Body of pancreas (tissue), 4 donors: ENCODE data around the gene AK3. TPM values are rescaled to one million over a fixed set of nuclear protein-coding genes. Genes with fewer than 3 reads are reported as not detected.

Experiments
- ATAC-seq: fragments of 150-250 bp; one replicate; pipeline ENCODE4 v1.9.1; 2016
- DNase-seq, 4 donors: peaks; one replicate each; pipeline ENCODE4 v3.0.0-alpha.2; 2019
- H3K27ac ChIP-seq, 4 donors: fragments of 200-600 bp; sonication (generic); 1 replicate in 3 of 4; 2 replicates in 1 of 4; pipeline versions ENCODE4 v1.5.1 to v1.6.1; 2016 to 2019; ENCODE audit warnings: mild to moderate bottlenecking in 1 of 4, mixed read lengths in 1 of 4, moderate library complexity in 1 of 4
- H3K27me3 ChIP-seq, 2 donors: fragments of 200-600 bp; sonication (generic); one replicate each; pipeline ENCODE4 v1.6.0; 2016; ENCODE audit warnings: mild to moderate bottlenecking in 1 of 2
- H3K36me3 ChIP-seq, 2 donors: fragments of 200-600 bp; sonication (generic); replicated peaks in 1 of 2; 2 replicates each; pipeline ENCODE4 v1.5.1; 2016; ENCODE audit warnings: low read depth in 2 of 2; ENCODE audit not compliant: insufficient read depth in 1 of 2
- H3K4me1 ChIP-seq: fragments of 200-600 bp; sonication (generic); one replicate; pipeline ENCODE4 v1.6.0; 2016
- H3K4me3 ChIP-seq, 2 donors: fragments of 200-600 bp; sonication (generic); 1 replicate in 1 of 2; 2 replicates in 1 of 2; pipeline ENCODE4 v1.5.1; 2016 to 2019
- H3K9me3 ChIP-seq, 3 donors: fragments of 200-600 bp; sonication (generic); 1 replicate in 2 of 3; 2 replicates in 1 of 3; pipeline ENCODE4 v1.5.1; 2016
- POLR2A ChIP-seq, 3 donors: fragments of 450-650 bp; IDR thresholded peaks; one replicate each; pipeline ENCODE4 v1.6.1; 2016; ENCODE audit warnings: antibody characterized with exemption in 3 of 3, mild to moderate bottlenecking in 2 of 3
- WGBS, 2 donors: methylation state at CpG; one replicate each; pipeline ENCODE4 v1.1.5; 2017; 5-methylcytosine and 5-hydroxymethylcytosine counted together
- intact Hi-C: fragments of 100-400 bp; cut with DNase I; formaldehyde crosslinking; loops from one replicate; pipeline ENCODE4 v1.15.1; 2023
- total RNA-seq, 2 donors: library from RNA; depleted of rRNA; stranded (reverse); fragments of >200 nt; gene quantifications; one replicate each; pipeline ENCODE4 v1.1.0, GENCODE V29; 2016
- TF ChIP-seq, protein P1 (sequence below), 7 experiments: fragments of 450-650 bp in 4 of 7; fragments of 200-600 bp in 3 of 7; sonication (generic) in 3 of 7; IDR thresholded peaks; one replicate each; pipeline ENCODE4 v1.5.1; 2016 to 2019; ENCODE audit warnings: antibody characterized with exemption in 7 of 7

AK3 gene
- total RNA-seq, 2 donors from 2014 or later = 46.4 to 47.5 TPM

DNA sequence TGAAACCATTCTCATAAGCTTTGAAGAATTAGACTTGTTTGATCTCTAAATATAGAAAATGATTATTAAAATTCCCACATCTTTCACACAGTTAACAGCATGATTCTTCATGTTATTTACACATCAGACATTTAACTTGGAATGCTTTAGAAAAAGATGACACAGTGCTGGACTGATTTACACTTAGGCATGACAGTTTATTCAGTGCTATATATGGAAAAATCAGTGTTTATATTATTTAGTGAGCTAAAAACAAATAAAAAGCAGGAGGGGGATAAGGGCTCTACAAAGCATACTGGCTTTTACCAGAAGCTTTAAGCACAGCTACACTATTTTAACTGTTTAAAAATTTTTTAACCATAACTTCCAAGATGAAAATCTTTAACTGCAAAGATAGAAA, 31.6 kb downstream of the AK3 start:
- Histone ChIP-seq H3K36me3 (peaks cover 0 to 9% of the 10 kb centered on the region in 2 donors), H3K4me1 (no peaks in the 10 kb centered on the region)
- intact Hi-C loops = no loop called here

DNA sequence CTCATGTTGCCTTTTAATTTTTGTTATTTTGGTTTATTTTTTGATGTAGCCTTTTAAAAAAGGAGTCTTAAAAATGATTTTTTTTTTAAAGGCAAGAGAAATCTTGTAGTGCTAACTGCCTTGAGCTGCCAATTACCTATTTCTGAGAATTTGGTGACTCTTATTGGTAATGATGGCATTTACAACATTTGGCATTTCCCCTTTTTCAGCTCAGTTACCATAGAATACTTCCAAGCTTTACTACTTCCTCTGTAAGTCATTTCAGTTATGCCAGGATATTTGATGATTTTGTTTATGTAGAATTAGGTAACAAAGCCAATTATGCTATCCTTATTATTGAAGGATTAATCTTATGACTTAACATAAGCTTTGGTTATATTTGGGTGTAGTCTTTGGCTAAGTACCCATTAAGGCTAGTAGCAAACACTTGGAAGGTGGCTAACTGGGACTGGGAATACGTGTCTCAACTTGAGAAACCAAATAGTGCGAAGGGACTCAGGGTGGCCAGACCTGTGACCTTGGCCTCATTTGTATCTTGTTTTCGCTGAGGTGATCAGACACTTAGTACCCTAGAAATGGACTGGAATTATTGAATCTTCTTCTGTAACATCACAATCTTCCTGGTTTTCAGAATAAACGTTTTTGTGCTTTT, 33.9 kb downstream of the AK3 start:
- no peaks in the 10 kb centered on the region for H3K27me3 ChIP-seq
- no peak for ATAC-seq
- H3K36me3 ChIP-seq = peaks cover 0 to 8% of the 10 kb centered on the region in 2 donors
- intact Hi-C loops = no loop called here
- no peaks in the 10 kb centered on the region for H3K4me1 ChIP-seq
- no peak overlapping the region for H3K4me3 ChIP-seq
- H3K27ac ChIP-seq = no peak overlapping the region
- no peak for DNase-seq
- WGBS, 2 donors = 56 to 63% methylated on average over 4 of the region's 4 CpGs
- TF ChIP-seq, protein P1, sequence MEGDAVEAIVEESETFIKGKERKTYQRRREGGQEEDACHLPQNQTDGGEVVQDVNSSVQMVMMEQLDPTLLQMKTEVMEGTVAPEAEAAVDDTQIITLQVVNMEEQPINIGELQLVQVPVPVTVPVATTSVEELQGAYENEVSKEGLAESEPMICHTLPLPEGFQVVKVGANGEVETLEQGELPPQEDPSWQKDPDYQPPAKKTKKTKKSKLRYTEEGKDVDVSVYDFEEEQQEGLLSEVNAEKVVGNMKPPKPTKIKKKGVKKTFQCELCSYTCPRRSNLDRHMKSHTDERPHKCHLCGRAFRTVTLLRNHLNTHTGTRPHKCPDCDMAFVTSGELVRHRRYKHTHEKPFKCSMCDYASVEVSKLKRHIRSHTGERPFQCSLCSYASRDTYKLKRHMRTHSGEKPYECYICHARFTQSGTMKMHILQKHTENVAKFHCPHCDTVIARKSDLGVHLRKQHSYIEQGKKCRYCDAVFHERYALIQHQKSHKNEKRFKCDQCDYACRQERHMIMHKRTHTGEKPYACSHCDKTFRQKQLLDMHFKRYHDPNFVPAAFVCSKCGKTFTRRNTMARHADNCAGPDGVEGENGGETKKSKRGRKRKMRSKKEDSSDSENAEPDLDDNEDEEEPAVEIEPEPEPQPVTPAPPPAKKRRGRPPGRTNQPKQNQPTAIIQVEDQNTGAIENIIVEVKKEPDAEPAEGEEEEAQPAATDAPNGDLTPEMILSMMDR (IDR thresholded peaks at IDR 0.05) = no peak
- no peak for TF ChIP-seq POLR2A (IDR thresholded peaks at IDR 0.05)
- H3K9me3 ChIP-seq = no peaks in the 10 kb centered on the region

More for the DNA sequence above, 31.6 kb downstream of the AK3 start:
- ATAC-seq (no peak), DNase-seq (no peak)
- Histone ChIP-seq H3K27me3 (no peaks in the 10 kb centered on the region), H3K9me3 (no peaks in the 10 kb centered on the region), H3K27ac (no peak overlapping the region), H3K4me3 (no peak overlapping the region)
- TF ChIP-seq, protein P1 (IDR thresholded peaks at IDR 0.05) = no peak
- no peak for TF ChIP-seq POLR2A (IDR thresholded peaks at IDR 0.05)

DNA sequence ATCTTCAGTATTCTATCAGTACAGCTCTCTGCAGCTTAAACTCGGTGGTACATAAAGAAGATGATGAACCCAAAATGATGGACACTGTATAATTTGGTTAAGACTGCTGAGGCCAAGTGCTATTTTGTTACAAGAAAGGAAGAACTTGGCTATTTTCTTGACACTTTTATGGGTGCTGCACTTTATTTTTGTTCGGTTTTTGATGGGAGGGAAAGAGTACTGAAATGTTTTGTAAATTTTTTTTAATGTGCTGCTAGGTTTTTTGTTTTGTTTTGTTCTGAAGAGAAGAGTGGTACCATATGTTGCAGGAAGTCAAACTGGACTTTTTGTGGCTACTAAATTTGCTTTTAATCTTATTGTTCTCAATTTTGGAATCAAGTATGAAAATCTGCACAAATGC, 35.0 kb downstream of the AK3 start:
- no peak overlapping the region for H3K4me3 ChIP-seq
- no peaks in the 10 kb centered on the region for H3K9me3 ChIP-seq
- TF ChIP-seq, protein P1 (IDR thresholded peaks at IDR 0.05) = no peak
- TF ChIP-seq POLR2A (IDR thresholded peaks at IDR 0.05) = no peak
- intact Hi-C loops = no loop called here
- H3K27me3 ChIP-seq = no peaks in the 10 kb centered on the region
- H3K36me3 ChIP-seq = peaks cover 0 to 8% of the 10 kb centered on the region in 2 donors
- no peak for DNase-seq
- H3K4me1 ChIP-seq = no peaks in the 10 kb centered on the region
- no peak overlapping the region for H3K27ac ChIP-seq
- no peak for ATAC-seq
- 71 to 87% methylated on average over 2 of the region's 2 CpGs for WGBS, 2 donors

DNA sequence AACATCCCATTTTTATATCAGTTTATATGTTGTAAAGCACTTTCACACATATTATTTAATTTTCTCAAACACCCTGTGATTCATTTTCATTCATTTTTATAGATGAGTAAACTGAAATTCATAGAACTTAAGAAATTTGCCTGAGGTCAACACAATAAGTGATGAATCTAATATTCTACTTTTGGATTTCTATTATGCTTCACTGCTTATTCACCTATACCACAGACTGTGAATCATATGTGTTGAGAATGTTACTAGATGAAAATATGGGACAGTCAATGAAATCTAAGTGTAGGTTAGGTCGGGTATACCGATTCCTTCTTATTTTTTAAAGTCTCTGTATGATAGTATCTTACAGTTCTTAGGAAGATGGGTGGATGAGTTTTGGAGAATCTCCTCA, 36.9 kb downstream of the AK3 start:
- H3K27me3 ChIP-seq = no peaks in the 10 kb centered on the region
- no peak overlapping the region for H3K4me3 ChIP-seq
- no peaks in the 10 kb centered on the region for H3K9me3 ChIP-seq
- H3K27ac ChIP-seq = no peak overlapping the region
- intact Hi-C loops = no loop called here
- DNase-seq (no peak), ATAC-seq (no peak)
- WGBS, 2 donors = 90 to 98% methylated on average over 2 of the region's 2 CpGs
- peaks cover 5% of the 10 kb centered on the region for H3K4me1 ChIP-seq
- no peak for TF ChIP-seq POLR2A (IDR thresholded peaks at IDR 0.05)
- TF ChIP-seq, protein P1 (IDR thresholded peaks at IDR 0.05) = no peak
- peaks cover 0 to 9% of the 10 kb centered on the region in 2 donors for H3K36me3 ChIP-seq

DNA sequence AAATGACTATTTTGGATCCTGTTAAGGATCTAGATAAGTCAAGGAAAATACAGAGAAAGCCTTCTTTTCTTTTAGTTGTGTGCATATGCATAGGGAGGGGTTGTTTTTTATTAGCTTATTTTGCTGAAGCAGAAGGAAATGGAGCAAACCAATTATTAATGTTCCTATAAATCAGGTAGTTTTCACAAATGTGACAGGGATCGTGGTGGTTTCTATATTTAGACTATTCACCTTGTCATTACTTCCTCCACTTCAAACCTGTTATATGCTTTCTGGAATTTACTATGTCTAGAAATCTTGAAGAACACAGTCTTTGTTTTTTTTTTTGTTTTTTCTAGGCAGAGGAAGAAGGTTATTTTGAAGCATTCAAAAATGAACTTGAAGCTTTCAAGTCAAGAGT, 39.5 kb downstream of the AK3 start:
- DNase-seq (no peak), ATAC-seq (no peak)
- H3K4me1 ChIP-seq = peaks cover 5% of the 10 kb centered on the region
- TF ChIP-seq, protein P1 (IDR thresholded peaks at IDR 0.05) = no peak
- H3K27me3 ChIP-seq = no peaks in the 10 kb centered on the region
- no peak overlapping the region for H3K27ac ChIP-seq
- intact Hi-C loops = no loop called here
- no peak overlapping the region for H3K4me3 ChIP-seq
- WGBS, 2 donors = 24 to 30% methylated on average over 1 of the region's 1 CpG
- no peaks in the 10 kb centered on the region for H3K9me3 ChIP-seq
- peaks cover 0 to 10% of the 10 kb centered on the region in 2 donors for H3K36me3 ChIP-seq
